HG02642 (cell line): ENCODE results near the gene TMEM52.
"Not testable (repeated sequence)": the region's sequence is repeated elsewhere in the genome, so short reads cannot be mapped to it uniquely, and the experiment has no call there.

Experiments
- ATAC-seq: cut with Tn5 transposase; IDR thresholded peaks from one replicate; pipeline ENCODE4 v1.9.1; 2021; ENCODE audit warnings: mild to moderate bottlenecking; ENCODE audit not compliant: unreplicated experiment, poor library complexity

TMEM52 gene

GRCh38 chr1:1895456-1896336 lies 23.4 kb downstream of the TMEM52 start:
- no peak for ATAC-seq

- ATAC-seq, result no peak
Measured at GRCh38 chr1:1895060-1895418, 24.0 kb downstream of the TMEM52 start.

GRCh38 chr1:1894354-1895059 lies 24.6 kb downstream of the TMEM52 start:
- no peak for ATAC-seq

GRCh38 chr1:1893997-1894353 lies 25.1 kb downstream of the TMEM52 start:
- no peak for ATAC-seq

GRCh38 chr1:1893291-1893985 lies 25.6 kb downstream of the TMEM52 start:
- no peak for ATAC-seq

GRCh38 chr1:1892763-1893120 lies 26.3 kb downstream of the TMEM52 start:
- ATAC-seq, result no peak

- no peak for ATAC-seq
Measured at GRCh38 chr1:1892079-1892762, 26.9 kb downstream of the TMEM52 start.

GRCh38 chr1:1891349-1892078 lies 27.6 kb downstream of the TMEM52 start:
- peak; percentile 19 for ATAC-seq

GRCh38 chr1:1890506-1891348 lies 28.4 kb downstream of the TMEM52 start, which contains the start of gene GNB1:
Gene GNB1, minus strand, starts transcription at chr1:1891087. Its CDS starts 65,634 bp downstream, at chr1:1825453.
- peak; percentile 81 for ATAC-seq

GRCh38 chr1:1889847-1890505 lies 29.1 kb downstream of the TMEM52 start:
- ATAC-seq, result peak; percentile 33

- no peak for ATAC-seq
Measured at GRCh38 chr1:1889090-1889750, 29.9 kb downstream of the TMEM52 start.

- not testable (repeated sequence) for ATAC-seq
Measured at GRCh38 chr1:1883890-1884289, 35.2 kb downstream of the TMEM52 start.

- no peak for ATAC-seq
Measured at GRCh38 chr1:1883092-1883873, 35.8 kb downstream of the TMEM52 start.

- ATAC-seq, result no peak
Measured at GRCh38 chr1:1881727-1882126, 37.4 kb downstream of the TMEM52 start.

- ATAC-seq, result no peak
Measured at GRCh38 chr1:1880617-1881312, 38.3 kb downstream of the TMEM52 start.

- no peak for ATAC-seq
Measured at GRCh38 chr1:1879942-1880341, 39.1 kb downstream of the TMEM52 start.
